HG02884 (cell line): Measurements from ENCODE around the gene FAF1.
"Not testable (repeated sequence)": the region's sequence is repeated elsewhere in the genome, so short reads cannot be mapped to it uniquely, and the experiment has no call there.

Experiments used
- ATAC-seq: cut with Tn5 transposase; IDR thresholded peaks from one replicate; pipeline ENCODE4 v1.9.1; 2021; ENCODE audit warnings: mild to moderate bottlenecking, moderate library complexity; ENCODE audit not compliant: unreplicated experiment

The FAF1 gene

DNA sequence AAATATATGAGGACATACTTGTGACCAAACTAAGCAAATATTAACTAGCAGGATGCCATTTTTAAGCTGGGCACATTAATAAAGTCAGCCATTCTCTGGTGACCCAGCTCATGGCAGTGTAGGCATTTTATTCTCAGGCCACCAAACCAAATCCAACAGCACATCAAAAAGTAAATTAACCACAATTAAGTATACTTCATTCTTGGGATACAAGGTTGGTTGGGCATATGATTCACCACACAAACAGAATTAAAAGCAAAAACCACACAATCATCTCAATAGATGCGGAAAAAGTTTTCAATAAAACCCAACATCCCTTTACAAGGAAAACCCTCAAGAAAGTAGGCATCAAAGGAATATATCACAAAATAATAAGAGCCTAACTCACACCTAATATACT is 101.3 kb downstream of the FAF1 start:
- no peak for ATAC-seq

DNA sequence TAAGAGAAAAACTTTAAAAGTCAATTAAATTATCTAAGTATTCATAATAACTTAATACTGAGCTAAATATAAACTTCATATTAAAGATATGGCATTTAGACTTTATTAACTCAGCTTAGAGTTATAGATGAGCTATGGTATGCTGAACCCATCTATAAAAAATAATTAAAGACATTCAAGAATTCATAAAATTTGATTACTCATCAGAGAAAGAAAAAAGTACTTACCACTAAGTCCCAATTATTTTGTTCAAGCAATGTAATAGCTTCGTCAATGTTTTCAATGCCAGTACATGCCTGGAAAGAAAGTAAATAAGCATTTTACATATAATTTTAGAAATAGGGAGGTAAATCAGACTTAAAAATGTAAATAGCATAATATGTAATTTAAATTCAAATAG is 102.4 kb downstream of the FAF1 start:
- ATAC-seq = no peak

DNA sequence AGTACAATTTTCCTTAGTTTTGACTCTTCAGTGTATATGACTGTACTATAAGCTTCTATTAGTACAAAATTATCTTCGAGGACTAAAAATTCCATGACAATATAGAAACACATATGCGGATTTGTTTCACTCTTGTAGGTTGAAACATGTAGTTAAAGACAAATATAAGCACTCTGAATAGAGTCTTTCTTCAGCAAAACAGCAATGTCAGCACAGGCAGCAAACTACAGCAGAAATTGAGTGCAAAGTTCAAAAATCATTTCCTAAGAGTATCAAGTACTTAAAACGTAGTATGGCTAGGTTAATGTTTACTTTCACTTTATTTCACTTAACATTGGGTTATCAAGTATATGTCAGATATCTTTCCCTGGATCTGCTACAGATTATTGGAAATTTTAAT is 106.7 kb downstream of the FAF1 start:
- ATAC-seq = no peak

DNA sequence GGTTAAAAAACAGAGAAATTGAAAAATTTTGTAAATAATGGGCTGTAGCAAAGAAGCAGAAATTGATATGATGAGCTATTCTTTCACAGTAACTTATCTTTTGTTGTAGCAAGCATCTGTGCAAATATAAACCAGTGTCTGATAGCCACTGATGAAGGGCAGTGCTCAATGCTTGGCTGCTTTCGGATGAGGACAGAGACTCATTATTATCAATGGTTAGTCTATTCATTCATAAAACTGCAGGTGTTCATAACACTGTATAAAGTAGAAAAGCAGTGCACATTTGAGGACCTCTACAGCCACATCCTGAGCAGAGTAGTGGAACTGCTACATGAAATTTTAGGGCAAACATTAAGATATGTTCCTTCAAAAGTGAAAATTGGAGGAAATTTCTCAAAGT is 107.2 kb downstream of the FAF1 start:
- no peak for ATAC-seq

DNA sequence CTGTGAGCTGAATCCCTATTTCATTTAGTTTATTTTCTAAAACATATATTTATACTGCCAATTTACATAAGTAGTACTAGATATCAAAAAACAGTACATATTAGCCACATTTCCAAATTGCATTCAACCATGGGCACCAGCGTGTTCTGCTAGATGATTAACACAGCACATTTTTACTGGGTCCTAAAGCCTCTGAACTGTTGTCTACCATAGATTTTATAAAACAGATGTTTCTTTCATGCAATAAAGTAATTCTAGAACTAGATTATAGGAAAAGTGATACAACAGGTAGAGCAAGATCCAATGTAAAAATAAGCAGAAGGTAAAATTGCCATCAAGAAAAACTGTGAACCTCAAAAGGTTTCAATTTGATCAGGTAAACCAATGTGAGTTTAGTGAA is 108.6 kb downstream of the FAF1 start:
- ATAC-seq = no peak

DNA sequence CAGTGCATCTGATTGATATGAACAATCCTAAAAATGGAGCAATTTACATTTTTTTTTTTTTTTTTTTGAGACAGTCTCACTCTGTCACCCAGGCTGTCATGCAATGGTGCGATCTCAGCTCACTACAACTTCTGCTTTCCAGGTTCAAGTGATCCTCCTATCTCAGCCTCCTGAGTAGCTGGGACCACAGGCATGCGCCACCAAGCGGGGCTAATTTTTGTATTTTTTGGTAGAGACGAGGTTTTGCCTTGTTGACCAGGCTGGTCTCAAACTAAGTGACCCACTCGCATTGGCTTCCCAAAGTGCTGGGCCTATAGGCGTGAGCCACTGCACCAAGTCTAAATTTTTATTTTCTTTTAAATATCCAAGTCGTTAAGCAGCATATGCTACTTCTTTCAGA is 109.0 kb downstream of the FAF1 start:
- no peak for ATAC-seq

DNA sequence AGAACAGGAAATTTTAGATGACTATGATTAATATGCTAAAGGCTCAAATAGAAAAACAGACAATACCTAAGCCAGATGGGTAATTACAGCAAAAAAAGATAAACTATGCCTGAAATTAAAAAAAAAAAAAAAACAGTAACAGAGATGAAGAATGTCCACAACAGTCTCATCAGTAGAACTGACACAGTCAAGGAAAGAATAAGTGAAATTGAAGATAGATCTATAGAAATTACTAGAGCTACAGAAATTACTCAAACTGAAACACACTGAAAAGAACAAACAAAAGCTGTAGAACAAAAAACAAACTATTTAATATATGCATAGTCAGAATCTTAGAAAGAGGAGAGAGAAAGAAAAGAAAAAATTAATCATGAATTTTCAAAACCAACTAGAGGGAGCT is 112.8 kb downstream of the FAF1 start:
- no peak for ATAC-seq

DNA sequence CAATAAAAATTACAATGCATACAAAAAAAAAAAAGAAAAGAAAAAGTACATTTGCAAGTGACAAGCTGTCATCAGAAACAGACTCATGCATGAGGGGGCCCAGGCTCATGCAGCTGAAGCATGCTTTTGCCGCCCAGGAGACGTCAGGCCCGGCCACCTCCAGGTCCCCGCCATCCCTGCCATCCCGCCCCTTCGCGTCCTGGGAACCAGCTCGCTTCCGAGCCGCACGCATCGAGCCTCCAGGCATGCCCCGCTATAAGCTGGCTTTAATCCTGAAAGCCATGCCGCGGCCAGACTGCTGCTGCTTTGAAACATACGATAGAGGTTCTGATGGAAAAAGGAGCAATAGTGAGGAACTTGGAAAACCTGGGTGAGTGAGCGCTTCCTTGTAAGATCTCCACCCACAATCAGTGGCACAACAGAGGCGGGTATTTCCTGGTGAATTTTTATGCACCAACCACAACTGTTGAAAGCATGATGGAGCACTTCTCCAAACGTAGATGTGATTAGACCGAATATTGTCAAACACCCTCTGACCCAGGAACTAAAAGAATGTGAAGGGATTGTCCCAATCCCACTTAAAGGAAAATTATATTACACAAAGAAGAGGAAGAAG is 113.7 kb downstream of the FAF1 start:
- ATAC-seq = no peak

DNA sequence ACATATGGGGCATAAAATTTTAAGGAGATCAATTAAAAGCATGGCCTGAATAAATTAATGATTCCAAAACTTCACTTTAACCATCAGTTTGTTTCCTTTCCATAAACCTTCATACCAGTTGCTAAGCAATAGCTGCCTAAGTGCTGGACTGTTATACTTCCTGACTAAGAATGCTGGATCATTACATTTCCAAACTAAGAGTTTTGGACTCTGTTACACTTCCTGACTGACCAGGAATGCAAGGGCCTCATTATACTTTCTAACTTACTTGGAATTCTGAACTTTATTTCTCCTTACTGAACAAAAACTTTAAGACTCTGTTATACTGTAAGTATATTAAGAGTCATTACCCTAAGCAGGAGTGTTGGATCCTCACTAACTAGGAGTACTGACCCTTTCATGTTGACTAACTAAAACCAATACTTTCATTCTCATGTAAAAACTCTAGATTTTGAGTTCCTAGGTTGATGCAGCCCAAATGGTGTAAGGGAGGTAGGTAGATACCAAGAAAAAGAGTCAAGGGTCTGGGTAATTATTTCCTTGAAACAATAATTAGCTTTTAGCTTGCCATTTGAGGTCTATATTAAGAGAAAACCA is 118.2 kb downstream of the FAF1 start:
- no peak for ATAC-seq

DNA sequence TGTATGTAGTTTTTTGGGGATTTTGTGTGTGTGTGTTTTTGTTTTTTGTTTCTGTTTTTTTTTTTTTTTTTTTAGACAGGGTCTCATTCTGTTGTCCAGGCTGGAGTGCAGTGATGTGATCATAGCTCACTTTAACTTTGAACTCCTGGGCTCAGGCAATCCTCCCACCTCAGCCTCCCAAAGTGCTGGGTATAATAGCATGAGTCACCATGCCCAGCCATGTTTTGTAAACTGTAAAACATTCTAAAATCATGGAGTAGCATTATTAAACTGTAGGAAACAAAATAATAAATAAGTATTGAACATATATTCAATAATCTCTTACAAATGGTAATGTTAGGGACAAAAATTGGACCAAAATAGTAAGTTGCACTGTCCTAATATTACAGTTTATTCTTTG is 124.0 kb downstream of the FAF1 start:
- no peak for ATAC-seq

DNA sequence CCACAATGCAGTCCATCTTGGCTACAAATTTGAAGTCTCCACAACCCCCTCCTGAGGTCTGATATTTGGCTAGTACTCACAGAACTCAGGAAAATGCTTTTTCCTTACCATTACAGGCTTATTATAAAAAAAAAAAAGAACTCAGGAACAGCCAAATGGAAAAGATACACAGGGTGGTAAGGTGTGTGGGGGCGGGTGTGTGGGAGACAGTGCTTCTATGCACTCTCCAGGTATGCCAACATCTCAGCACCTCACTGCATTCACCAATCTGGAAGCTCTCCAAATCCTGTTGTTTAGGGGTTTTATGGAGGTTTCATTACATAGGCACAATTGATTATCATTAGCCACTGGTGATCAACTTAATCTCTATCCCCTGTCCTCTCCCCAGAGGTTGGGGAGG is 126.9 kb downstream of the FAF1 start:
- no peak for ATAC-seq

DNA sequence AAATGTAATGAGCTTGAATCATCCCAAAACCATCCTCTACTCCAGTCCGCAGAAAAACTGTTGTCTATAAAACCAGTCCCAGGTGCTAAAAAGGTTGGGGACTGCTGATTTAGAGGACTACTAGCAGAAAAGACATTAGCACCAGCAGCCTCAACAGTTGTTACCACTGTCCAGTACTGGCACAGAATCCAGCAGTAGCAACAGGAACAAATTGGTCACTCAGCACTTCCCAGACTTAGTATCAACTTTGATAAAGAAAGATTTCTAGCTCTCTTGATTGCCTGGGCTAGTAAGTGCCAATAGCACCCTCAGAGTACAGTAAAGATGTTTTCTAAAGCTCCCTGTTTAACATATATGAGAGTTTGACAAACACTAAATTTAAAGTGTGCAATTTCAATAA is 127.9 kb downstream of the FAF1 start:
- ATAC-seq = no peak

DNA sequence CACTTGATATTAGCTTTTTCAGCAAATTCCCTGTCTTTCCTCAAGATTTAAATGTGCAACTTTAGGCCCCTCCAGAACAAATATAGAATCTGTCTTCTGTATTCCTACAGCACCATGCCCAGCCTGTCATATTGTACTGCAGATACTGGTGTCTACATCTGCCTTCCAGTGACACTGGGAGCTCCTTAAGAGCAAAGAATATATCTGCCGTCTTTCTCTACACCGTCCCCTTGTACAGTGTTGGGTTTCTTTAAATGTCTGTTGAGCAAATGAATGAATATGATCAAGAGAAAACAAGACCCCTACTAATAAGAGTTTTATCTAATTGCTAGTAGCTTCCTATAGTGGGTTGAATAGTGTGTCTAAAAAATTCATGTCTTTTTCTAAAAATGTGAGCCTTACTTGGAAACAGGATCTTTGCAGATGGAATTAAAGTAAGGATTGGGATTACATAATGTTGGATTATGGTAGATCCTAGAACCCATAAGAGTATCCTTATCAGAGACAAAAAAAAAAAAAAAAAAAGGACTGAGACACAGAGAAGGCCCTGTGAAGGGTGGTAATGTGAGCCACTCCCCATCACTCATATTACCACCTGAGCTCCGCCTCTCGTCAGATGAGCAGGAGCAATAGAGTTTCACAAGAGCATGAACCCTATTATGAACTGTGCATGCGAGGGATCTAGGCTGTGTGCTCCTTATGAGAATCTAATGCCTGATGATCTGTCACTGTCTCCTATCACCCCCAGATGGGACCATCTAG is 128.6 kb downstream of the FAF1 start:
- no peak for ATAC-seq

DNA sequence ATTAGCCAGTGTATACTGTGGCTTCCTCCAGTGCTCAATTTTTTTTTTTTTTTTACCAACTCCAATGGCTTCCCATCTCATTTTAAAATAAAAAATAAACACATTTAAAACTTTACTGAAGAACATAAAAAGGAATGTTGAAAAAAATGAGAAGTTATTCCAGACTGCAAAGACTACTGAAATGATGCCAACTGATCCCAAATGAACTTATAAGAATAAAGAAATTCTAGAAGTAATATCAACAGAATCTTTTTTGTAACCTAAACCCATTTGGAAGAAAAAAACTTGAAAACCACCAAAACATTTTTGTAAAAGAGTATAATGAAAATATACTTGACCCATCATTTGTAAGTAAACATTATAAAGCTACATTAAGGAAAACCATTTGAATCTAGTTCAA is 129.4 kb downstream of the FAF1 start:
- ATAC-seq = no peak

DNA sequence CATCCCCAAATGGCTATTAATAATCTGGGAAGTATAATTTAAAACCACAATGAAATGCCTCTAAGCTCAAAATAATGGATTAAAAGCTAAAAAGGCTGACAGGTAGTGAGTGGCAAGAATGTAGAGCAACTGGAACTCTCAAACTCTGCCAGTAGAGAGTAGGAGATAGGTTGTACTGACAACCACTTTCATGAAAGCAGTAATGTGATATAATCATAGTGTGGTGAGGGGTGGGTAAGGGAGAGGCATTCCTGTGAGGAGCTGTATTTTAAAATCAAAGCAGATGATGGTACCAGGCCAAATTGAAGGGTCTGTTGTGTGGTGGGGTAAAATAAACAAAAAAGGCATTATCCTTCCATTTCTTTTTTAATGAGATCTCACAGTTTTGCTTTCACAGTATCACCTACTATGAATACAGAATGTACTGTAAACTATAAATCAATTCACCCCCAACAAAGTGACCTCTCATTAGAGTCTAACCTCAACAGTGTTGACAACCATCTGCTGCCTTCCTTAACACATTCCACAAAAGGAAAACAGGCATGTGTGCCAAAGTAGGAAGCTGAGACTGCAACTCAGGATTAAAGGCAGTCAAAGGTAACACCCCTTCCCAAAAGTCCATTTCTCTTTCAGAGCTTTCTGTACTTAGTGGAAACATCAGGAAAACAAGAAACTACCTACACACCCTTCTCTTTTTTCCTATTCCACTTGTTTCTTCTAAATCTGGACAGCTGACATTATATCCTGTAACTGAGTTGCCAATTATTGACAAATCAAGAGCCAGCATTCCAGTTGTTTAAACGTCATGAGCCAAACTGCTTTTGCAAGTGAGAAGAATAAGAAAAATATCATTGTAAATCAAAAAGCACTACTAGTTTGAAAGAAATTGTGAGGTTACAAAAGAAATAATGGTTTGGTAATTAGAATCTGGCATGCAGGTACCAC is 130.8 kb downstream of the FAF1 start:
- ATAC-seq = no peak

DNA sequence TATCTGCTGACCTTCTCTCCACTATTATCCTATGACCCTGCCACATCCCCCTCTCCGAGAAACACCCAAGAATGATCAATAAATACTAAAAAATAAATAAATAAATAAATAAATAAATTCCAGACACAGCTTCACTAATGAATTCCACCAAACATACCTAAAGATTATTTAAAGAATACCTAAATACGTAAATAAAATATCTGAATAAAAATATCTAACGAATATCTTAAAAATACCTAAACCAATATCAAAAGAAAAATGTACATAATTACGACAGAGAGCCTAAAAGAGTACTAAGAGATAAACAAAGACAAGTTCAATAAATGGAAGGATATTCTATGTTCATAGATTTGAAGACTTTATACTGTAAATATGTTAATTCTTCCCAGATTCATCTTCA is 132.5 kb downstream of the FAF1 start:
- ATAC-seq = no peak

DNA sequence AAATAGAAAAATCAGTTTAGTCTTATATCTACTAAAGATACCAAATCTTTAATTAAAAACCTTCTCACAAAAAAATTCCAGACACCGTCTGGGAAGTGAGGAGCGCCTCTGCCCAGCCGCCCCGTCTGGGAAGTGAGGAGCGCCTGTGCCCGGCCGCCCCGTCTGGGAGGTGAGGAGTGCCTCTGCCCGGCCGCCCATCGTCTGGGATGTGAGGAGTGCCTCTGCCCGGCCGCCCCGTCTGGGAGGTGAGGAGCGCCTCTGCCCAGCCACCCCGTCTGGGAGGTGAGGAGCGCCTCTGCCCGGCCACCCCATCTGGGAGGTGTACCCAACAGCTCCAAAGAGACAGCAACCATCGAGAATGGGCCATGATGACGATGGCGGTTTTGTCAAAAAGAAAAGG is 133.3 kb downstream of the FAF1 start:
- ATAC-seq = not testable (repeated sequence)

DNA sequence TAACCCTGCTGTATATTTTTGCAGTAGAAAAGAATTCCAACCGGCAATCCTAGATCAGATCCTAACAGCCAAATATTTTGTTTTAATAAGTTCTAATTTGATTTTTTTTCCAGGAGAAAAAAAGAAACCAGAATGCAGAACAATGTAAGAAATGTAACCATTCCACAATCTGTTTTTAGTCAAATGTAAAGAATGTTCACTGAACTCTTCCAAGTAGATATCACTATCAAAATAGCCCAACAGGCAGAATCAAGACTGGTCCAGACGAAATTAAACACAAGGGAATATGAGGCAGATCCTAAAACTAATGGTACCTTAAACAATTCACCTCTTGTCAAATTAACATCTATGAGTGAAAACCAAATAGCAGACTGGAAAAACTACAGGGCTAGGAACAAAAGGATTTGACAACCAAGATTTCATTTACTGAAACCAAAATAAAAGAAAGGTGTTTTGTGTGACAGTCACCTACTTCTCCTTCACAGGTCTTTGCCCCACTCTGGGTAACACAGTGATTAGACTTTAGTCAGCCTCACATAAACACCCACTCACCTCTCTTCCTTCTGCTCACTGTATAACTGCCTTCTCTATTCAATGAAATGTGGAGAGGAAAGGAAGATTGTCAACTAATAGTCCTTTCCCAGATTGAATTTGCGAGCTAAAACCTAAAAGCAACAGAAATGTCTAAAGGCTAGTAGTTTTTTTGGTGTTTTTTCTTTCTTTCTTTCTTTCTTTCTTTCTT is 137.9 kb downstream of the FAF1 start:
- ATAC-seq = no peak

DNA sequence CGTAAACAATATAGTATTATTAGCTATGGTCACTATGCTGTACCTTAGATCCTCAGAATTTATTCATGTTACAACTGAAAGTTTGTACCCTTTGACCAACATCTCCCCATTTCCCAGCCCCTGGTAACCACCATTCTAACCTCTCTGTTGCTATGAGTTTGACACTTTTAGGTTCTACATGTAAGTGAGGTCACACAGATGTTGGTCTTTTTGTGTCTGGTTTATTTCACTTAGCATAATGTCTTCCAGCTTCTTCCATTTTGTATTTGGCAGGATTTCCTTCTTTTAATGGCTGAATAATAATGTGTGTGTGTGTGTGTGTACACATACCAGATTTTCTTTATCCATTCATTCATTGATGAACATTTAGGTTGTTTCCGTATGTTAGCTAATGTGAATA is 139.5 kb downstream of the FAF1 start:
- ATAC-seq = no peak

DNA sequence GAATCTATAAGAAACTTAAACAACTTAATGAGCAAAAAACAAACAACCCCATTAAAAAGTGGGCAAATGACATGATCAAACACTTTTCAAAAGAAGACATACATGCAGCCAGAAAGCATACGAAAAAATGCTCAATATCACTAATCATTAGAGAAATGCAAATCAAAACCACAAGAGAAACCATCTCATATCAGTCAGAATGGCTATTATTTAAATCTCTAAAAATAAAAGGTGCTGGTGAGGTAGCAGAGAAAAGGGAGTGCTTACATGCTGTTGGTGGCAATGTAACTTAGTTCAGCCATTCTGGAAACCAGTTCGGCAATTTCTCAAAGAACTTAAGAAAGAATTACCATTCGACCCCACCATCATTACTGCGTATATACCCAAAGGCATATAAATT is 147.7 kb downstream of the FAF1 start:
- no peak for ATAC-seq

DNA sequence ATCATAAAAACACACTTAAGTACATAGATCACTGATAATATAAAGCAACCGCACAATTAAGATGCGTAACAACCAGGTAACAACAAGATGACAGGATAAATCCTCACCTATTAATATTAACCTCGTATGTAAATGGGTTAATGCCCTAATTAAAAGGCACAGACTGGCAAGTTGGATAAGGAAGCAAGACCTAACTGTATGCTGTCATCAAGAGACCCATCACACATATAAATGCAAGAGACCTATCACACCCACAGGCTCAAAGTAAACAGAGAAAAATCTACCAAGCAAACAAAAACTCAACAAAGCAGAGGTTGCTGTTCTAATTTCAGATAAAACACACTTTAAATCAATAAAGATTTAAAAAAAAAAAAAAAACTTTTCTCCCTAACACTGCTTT is 151.8 kb downstream of the FAF1 start:
- ATAC-seq = no peak
